Measurements from ENCODE around the gene TANC2. TPM values are rescaled to one million over a fixed set of nuclear protein-coding genes. Genes with fewer than 3 reads are reported as not detected.

TANC2 gene
- total and polyA plus RNA-seq, 9 of the 15 experiments (the other 6 are each of a cell fraction or from before 2014, with no cell fraction given): 0.46 to 7.8 (median 4.5) TPM

GRCh38 chr17:62994931-62995330 is 28.9 kb downstream of the TANC2 start (continued):
- TF ChIP-seq ZBTB2 (IDR thresholded peaks at IDR 0.05) (no peak), XRCC5 (IDR thresholded peaks at IDR 0.05; ENCODE audit: low read depth, low read length) (no peak), LARP7 (IDR thresholded peaks at IDR 0.05) (no peak), ZNF146 (CRISPR knock-in tag; IDR thresholded peaks at IDR 0.05; ENCODE audit: unreplicated experiment) (no peak), MYC (IDR thresholded peaks at IDR 0.05; ENCODE audit: low read depth, low read length) (no peak), MYC (CRISPR knock-in tag; IDR thresholded peaks at IDR 0.05; ENCODE audit: borderline replicate concordance, low read depth) (no peak), ATF2 (CRISPR knock-in tag; IDR thresholded peaks at IDR 0.05) (no peak), CTBP1 (IDR thresholded peaks at IDR 0.05; ENCODE audit: borderline replicate concordance) (no peak), ZFP36 (IDR thresholded peaks at IDR 0.05; ENCODE audit: low read depth, low read length, partially characterized antibody) (no peak), ZNF584 (CRISPR knock-in tag; IDR thresholded peaks at IDR 0.05; ENCODE audit: low read depth) (no peak), ARID3B (CRISPR knock-in tag; IDR thresholded peaks at IDR 0.05; ENCODE audit: borderline replicate concordance) (no peak), ZNF644 (tag; IDR thresholded peaks at IDR 0.05; ENCODE audit: low read depth) (no peak), THRA (IDR thresholded peaks at IDR 0.05) (no peak), ID3 (CRISPR knock-in tag; IDR thresholded peaks at IDR 0.05) (no peak), ID3 (tag; IDR thresholded peaks at IDR 0.05) (no peak), KHSRP (IDR thresholded peaks at IDR 0.05) (no peak), IRF2 (CRISPR knock-in tag; IDR thresholded peaks at IDR 0.05) (no peak), ERF (CRISPR knock-in tag; IDR thresholded peaks at IDR 0.05) (no peak)
- TF ChIP-seq, protein P1, sequence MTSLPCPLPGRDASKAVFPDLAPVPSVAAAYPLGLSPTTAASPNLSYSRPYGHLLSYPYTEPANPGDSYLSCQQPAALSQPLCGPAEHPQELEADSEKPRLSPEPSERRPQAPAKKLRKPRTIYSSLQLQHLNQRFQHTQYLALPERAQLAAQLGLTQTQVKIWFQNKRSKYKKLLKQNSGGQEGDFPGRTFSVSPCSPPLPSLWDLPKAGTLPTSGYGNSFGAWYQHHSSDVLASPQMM (CRISPR knock-in tag; IDR thresholded peaks at IDR 0.05): no peak
- TF ChIP-seq, protein P2, sequence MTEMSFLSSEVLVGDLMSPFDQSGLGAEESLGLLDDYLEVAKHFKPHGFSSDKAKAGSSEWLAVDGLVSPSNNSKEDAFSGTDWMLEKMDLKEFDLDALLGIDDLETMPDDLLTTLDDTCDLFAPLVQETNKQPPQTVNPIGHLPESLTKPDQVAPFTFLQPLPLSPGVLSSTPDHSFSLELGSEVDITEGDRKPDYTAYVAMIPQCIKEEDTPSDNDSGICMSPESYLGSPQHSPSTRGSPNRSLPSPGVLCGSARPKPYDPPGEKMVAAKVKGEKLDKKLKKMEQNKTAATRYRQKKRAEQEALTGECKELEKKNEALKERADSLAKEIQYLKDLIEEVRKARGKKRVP (CRISPR knock-in tag; IDR thresholded peaks at IDR 0.05): peak; percentile 94
- TF ChIP-seq, protein P3, sequence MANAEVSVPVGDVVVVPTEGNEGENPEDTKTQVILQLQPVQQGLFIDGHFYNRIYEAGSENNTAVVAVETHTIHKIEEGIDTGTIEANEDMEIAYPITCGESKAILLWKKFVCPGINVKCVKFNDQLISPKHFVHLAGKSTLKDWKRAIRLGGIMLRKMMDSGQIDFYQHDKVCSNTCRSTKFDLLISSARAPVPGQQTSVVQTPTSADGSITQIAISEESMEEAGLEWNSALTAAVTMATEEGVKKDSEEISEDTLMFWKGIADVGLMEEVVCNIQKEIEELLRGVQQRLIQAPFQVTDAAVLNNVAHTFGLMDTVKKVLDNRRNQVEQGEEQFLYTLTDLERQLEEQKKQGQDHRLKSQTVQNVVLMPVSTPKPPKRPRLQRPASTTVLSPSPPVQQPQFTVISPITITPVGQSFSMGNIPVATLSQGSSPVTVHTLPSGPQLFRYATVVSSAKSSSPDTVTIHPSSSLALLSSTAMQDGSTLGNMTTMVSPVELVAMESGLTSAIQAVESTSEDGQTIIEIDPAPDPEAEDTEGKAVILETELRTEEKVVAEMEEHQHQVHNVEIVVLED (CRISPR knock-in tag; IDR thresholded peaks at IDR 0.05): no peak
